Stimulated activated CD8-positive, alpha-beta memory T cell treated with anti-CD3 and anti-CD28 coated beads, Interleukin-15, amount 100 ng/mL, for 4 hours (primary cell): Measurements from ENCODE around the gene C1QTNF12.

Source experiments
- DNase-seq, 2 donors: peaks; one replicate each; pipeline ENCODE4 v3.0.0-alpha.2; 2020; ENCODE audit warnings: low read depth in 2 of 2

Gene C1QTNF12

DNA sequence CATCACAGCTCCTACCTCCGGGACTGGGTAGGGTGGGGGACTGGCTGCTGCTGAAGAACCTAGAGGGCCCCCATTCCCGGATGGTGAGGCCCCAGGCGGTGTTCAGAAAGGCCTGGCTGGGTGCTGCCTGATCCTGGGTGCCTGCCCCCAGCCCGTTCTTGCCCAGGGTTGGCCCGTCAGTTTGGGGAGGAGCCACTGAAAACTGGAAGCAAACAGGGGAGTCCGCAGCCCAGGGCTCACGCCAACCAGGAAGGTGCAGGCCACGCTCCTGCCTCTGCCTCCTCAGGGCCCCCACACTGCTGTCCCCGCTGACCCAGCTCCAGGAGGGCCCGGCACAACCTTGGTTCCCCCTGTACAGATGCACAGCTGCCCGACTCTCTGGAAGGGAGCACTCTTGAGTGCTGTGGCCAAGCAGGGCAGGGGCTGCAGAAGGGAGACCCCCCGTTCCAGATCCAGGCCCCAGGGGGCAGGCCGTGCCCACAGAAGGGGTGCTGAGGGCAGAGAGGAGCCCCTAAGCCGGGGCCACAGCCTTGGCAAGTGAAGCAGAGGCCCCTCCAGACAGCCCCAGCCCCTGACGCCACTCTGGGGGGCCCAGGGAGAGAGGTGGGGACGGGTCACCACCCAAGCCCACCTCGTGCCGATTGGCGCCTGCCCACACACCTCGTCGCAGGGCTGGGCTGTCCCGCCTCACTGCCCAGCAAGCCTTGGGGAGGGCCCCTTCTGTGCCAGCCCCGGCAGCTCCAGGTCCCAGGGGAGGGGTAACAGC lies 5.5 kb downstream of the C1QTNF12 start:
- no peak for DNase-seq

DNA sequence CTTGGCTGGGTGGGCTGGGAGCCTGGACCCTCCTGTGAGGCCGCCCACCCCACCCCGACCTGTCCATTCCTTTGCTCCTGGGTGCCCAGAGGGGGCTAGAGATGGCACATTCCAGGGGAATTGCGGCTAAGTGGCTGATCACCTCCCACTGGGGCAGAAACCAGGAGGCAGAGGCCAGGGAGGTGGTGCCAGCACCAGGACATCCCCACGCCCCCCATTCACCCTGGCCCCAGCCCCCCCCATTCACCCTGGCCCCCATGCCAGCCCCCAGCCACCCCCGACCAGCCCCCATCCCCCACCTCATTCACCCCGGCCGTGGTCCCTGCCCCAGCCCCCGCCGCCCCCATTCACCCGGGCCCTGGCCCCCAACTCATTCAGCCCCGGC lies 6.2 kb downstream of the C1QTNF12 start:
- DNase-seq, result no peak

DNA sequence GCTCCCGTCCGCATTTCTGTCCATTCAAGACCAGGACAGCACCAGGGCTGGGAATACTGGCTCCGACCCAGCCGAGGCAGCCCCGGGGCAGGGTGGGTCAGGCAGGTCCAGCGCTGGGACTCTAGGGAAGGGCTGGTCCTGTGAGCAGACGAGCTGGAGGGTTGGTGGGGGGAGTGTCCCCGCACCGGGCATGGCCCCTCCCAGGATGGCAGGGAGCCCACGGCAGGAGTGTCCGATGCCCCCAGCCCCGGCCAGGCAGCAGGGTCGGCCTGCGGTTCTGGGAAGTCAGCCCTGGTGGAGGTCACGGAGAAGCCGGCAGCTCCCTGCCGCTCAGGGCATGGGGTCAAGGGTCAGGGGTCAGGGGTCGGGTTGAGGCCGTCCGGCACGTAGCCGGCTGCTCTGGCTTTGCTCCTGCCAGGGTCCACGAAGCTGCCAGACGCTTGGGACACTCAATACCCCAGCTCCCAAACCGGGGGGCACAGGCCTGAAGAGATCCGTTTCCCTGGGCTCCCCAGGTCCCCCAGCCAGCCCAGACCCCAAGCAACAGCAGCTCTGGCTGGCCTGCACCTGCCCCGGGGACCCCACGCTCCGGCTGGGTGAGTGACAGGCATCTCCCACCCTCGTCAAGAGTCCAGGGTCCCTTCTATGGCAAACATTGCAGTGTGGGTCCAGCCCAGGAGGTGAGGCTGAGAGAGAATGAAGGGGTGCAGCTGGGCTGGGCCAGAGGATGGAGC lies 6.7 kb downstream of the C1QTNF12 start:
- DNase-seq, result no peak

DNA sequence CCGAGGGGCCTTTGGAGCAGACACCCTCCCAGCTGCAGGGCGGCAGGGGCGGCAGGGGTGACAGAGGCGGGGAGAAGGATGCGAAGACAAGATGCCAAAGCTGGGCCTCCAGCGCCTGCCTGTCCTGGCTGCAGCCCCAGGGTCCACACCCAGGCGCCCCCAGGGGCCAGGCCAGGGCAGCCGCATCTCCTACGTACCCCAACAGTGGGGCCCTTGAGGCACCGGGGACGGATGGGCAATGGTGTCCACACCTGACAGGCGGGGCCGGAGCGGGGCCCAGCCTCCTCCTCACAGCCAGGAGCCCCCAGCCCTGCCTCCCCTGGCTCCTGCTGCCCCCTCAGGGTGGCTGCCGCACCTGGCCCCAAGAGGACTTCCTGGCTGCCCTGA lies 7.3 kb downstream of the C1QTNF12 start:
- no peak for DNase-seq

DNA sequence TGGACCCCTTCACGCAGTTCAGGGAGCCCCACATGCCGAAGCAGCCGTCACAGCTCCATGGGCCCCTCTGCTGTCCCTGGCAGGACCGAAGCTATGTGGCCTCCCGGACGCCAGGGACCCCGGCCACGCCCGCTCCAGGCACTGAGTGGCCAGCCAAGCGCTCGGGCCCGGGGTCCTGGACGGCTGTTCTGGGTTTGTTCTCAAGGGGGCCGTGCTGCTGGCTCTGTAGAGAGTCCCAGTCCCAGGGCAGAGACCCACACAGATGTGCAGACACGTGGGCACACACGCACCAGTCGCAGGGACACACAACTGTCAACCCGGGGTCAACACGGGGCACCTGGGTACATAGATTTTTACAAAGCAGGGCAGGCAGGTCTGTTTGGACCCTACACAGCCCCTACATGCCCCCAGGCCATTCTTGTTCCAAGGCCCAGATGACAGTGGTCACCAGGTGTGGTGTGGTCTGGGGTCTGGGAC lies 7.8 kb downstream of the C1QTNF12 start:
- DNase-seq, result no peak

DNA sequence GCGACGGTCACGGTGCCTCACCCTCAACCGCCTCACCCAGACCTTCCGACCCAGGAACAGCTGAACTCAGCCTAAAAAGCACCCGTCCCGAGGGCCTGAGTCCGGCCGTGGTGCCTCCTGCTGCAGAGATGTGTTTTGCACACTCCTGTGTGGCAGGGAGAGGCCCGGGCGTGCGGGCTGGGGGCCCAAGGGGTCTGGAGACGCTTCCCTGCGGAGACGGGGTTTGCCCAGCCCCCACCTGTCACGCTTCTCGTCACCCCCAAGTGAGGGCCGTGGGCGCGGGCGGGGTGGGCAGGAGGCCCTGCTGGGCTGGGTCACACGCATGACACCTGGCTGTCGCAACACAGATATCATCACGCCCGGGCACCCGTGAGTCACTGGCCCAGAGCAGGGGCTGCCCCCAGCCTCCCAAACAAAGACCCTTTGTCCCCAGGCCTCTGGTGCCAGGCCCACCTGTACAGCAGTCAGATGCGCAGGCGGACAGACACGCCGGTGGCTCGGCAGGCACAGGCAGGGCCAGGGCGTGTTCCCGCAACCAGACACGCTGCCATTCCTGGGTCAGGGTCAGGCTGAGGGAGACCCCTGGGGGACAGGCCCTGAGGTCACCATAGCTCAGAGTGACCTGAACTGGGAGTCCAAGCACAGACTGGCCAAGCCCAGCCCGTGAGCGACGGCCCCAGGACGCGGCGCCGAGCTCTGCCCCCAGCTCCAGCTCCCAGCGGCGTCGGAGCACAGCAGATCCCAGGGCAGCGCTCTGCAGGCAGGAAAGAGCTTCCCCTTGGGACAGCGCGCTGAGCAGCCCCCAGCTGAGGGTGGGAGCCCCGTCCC lies 8.4 kb downstream of the C1QTNF12 start:
- DNase-seq, result no peak

DNA sequence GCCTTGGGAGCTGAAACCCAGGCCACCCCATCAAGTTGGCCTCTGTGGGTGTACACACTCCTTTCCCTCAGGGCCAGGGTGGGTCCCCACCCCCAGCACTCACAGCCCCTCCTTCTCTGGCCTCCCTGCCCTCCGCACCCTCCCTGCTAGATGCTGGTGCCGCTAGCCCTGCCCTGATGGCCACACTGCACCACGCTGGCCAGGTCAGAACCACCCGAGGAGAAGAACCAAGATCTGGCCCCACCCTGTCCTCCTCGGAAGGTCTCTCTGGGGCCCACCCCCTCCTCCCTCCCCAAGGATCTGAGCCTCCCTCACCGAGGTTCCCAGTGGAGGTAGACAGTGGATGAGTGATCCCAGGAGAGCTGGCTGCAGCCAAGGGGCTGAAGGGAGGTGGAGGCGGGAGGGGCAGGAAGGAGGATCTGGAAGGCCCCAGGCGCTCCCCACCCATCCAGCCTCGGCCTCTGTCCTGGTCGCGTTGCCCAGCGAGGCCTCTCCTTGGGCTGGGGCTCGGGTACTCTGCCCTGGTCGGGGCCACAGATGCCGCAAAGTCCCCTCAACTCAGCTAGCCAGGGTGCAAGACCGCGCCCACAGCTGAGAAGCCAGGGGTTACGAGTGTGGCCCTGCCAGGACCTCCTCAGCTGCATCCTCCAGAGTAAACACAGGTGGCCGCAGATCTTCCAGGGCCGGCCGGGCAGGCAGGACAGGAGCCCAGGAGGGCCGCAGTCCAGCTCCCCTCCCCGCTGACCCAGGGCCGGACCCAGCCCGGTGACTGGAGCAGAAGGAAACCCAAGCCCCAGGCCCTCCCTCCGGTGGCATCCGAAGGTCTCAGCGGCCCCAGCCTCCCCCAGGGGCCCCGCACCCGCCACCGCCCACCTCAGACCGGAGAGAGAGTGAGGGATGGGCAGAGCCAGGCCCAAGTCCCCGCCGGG lies 9.3 kb downstream of the C1QTNF12 start:
- no peak for DNase-seq

DNA sequence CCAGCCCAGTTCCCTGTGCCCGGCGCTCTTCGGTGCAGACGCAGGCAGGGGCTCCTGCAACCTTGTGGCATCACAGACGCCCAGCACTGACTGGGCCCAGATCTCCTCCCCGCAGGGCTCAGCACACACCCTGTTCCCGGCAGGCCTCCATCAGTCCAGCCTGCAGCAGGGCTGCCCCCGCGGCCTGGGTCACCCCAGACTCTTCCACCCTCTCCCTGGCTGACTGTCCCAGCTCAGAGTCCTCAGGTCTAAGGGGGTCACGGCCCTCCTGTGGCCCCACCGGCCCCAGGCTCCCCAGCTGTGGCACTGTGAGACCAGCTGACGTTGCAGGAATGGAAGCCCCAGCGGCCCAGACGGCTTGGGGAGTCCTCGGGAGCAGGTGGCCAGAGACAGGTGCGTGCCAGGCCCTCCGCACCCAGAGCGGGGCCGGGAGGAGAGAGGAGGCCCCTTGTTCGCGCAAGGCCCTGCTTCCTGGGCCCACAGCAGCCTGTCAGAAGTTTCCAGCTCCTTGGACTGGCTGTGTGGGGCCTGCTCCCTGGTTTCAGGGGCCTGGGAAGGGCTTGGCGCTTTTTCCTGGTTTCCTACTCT lies 10.3 kb downstream of the C1QTNF12 start:
- no peak for DNase-seq

DNA sequence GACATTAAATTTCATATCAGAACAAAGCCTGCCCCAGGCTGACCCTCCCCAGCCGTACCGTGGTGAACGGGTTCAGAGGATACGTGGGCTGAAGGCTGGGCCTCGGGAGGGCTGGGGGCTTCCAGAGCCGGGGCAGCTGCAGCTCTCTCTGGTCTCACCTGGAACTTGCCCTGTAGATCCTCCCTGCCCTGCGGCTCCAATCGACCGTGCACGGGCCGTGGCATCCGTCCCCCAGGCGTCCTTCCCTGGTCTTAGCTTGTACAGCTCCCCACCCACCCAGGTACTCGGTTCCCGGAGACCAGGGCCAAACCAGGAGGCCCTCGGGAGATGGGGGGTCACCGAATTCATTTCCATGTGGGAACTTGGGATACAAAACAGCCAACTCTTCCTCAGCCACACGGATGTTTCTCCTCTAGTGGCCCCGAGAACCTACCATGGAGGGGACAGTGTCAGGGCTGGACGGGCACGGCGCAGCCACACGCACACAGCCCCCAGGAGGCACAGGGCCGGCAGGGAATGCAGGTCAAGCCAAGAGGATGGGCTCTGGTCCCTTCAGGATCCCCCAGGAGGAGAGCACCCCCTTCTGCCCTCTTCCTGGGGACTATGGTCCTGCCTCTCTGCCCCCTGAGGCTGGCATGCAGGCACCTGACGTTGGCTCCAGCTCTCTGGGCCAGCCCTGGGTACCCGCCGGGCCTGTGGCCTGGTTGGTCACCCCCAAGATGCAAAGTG lies 11.3 kb downstream of the C1QTNF12 start:
- DNase-seq, result no peak

DNA sequence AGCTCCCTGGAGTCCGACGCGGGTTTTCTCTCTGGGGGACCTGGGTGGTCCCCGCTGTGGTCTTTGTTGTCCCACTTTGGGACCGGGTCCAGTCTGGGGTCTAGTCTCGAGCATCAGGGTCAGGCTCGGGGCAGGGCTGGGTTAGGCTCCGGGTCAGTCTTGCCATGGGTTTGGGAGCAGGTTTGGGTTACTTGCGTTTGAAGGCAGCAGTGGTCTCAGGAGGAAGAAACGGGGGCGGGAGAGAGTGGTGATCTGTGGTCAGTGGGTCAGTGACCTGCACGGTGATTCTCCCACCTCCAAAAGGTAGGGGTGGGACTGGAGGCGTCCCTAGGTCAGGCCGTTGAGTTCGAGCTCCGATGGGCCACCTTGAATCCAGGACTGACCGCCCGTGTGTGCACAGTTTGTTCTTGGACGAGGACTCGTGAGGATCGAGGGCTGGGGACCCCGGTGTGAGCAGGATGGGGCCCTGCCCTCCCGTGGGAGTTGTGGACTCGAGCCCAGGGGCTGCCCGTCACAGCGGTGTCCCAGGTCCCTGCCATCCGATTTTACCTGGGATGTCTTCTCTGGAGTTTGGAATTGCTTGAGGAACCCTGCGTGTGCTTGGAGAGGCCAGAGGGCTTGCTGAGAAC lies 12.2 kb downstream of the C1QTNF12 start:
- no peak for DNase-seq

DNA sequence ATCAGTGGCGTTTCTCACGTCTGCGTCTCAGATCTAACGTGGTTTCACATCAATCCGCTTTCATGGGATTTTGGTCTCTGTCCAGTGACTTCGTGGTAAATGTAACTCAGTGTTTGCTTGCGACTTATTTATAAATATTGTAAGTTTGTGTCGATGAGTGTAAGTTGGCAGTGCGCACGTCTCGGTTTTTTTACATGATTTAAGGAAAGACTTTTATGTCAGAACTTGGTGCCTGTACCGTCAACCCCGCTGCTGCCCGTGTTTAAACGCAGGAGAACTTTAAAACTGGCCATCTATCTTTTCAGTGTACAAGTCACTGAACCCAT lies 13.0 kb downstream of the C1QTNF12 start:
- DNase-seq, result no peak

DNA sequence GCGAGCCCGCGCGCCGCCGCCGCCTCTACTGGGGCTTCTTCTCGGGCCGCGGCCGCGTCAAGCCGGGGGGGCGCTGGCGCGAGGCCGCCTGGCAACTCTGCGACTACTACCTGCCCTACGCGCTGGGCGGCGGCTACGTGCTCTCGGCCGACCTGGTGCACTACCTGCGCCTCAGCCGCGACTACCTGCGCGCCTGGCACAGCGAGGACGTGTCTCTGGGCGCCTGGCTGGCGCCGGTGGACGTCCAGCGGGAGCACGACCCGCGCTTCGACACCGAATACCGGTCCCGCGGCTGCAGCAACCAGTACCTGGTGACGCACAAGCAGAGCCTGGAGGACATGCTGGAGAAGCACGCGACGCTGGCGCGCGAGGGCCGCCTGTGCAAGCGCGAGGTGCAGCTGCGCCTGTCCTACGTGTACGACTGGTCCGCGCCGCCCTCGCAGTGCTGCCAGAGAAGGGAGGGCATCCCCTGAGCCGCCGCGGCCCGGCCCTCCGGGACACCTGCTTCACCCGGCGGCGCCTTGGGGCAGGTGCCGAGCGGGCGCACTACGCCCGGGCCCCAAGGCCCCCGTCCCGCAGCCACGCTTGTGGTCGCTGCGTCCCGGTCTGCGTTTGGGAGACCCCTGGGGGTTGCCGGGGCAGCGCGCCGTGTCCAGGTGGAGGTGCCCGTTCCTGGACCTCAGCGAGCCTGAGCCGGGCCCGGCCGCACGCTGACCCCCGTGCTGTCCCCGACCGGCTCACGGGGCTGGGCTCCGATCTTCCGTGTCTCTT lies 13.5 kb downstream of the C1QTNF12 start:
- DNase-seq, result no peak

DNA sequence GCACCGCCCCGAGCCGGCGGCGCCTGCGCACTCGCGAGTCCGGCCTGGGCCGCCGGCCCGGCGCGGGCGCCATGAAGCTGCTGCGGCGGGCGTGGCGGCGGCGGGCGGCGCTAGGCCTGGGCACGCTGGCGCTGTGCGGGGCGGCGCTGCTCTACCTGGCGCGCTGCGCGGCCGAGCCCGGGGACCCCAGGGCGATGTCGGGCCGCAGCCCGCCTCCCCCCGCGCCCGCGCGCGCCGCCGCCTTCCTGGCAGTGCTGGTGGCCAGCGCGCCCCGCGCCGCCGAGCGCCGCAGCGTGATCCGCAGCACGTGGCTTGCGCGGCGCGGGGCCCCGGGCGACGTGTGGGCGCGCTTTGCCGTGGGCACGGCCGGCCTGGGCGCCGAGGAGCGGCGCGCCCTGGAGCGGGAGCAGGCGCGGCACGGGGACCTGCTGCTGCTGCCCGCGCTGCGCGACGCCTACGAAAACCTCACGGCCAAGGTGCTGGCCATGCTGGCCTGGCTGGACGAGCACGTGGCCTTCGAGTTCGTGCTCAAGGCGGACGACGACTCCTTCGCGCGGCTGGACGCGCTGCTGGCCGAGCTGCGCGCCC lies 14.2 kb downstream of the C1QTNF12 start, which contains the start of gene B3GALT6:
B3GALT6 (plus strand) TSS at position 30 of the 588 bp plus-strand sequence; CDS start at position 72, 42 bp downstream.
- DNase-seq, result no peak

DNA sequence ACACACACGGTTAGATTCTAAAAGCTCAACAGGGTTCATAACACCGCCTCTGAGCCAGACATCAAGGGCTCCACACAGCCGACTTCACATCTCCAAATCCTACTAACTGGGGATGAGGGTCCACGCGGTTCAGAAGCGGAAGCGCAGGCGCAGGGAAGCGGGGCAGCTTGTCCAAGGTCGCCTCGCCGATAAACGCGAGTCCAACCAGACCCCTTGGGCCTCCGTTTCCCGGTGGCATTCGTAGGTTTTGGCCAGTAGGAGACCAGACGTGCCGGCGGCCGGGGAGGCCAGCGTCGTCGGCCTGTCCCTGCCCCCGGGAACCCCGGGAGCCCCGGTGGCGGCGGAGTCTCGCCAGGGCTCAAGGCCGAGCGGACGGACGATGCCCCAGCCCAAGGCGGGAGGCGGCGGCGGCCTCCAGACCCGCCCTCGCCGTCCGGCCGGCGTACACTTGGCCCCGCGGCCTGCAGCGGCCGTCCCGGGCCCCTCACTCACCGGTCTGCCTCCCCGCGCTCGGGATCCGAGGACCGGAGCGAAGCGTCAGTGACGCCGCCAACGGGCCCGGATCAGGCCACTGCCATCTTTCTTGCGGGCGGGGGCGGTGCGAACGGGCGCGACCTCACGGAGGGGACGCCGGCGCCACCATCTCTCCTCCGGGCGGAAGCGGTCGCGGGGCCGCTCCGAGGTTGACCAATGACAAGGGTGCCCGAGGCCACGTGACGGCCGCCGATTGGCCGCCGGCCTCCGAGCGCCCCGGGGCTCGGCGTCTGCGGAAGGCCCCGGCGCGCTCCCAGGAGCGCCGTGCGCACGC lies 14.9 kb downstream of the C1QTNF12 start, which contains the start of gene SDF4:
SDF4 (minus strand) TSS at position 602 of the 808 bp plus-strand sequence. CDS start 3,229 bp downstream, outside the sequence.
- peak; percentile 90 to 95 for DNase-seq

DNA sequence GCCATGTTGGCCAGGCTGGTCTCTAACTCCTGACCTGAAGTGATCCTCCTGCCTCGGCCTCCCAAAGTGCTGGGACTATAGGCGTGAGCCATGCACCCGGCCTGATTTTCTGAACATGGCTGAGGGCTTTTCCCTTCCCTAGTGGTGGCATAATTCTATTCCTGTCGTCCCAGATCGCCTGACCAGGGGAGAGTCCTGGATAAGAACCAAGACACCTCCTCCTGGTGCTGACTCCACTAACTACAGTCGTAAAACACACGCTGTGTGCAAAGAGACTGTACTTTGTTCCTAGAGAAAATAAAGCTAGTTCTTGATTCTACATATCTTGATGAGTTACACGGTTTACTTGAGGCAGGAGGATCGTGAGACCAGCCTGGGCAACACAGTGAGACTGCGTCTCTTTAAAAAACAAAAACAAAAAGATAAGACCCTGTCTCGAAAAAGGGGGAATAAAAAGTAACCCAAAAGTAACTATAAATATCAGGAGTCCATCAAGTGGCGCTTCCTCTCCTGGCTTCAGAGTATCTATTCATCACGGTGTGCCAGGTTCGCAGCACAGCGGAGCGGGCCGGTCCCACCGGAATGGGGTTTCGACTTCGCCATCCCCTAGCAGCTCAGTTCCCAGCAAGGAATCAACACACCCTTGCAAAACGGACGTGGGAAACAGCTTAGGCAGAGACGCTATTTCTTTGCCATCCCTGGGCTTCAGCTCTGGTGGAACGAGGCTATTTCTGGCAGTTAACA lies 15.7 kb downstream of the C1QTNF12 start:
- DNase-seq, result no peak

DNA sequence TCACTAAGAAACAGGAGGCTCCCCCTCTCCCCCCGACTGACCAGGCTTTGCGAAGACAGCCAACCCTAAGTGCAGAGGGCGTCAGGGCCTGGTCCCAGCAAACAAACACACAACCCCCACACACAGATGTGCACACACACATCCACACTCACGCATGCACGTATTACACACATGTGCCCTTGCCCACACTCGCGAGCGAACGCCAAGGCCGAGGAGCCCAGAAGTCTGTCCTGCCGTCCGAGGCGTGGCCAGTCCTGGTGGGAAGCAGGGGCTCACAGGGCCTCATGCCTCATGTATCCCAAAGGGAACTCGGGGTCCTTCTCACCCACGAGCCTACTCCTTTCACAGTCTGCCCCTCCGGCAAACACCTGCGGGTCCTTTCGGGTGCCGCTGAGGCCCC lies 16.8 kb downstream of the C1QTNF12 start:
- no peak for DNase-seq
